ENCODE measurements around the gene ABHD14A.

Gene ABHD14A

DNA sequence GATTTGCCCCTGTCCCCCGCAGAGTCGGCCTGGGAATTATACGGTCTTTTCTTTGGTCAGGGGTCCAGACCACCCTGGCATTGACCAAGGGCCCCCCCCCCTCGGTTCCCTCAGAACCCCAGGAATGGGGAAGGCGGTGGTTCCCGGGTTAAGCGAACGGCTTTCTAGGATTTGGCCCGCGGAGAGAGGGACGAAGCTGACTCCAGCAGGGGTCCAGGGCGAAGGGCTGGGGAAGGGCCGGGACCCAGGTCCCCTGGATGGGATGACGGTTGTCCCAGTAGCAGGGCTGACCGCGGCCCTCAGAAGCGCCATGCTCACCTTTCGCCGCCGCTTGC is 33.4 kb upstream of the ABHD14A start:
- DNase-seq (ENCODE audit: low read depth), result no peak

DNA sequence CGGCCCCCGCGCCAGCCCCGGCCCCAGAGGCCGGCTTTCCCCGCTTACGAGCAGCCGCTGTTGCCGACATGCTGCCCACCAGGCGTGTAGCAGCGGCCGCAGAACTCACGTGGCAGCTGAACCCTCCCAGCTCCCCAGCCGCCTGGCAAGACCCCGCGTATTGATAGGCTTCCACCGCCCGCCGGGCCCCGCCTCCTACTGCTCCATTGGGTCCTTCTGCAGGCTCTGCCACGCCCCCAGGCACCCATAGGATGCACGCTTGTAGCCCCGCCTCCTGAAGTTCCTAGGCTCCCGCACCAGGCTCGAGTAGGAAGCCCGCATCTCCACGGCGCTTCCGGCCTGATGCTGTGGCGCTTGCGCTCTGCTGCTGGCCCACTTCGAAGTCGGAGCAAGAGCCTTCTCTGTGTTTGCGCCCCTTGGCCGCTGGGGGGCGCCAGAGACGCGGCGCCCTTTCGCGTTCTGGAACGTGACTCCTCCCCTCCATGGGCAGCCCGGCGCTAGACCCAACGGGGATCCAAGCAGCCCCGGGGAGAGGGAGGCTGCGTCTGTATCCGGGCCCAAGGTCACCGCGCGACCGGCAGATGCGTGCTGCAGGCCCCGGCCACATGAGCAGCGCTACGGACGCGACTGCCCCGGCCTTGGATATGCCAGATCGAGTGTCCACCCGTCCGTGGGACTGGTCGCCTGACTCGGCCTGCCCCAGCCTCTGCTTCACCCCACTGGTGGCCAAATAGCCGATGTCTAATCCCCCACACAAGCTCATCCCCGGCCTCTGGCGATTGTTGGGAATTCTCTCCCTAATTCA is 32.9 kb upstream of the ABHD14A start, which contains the start of the genes PARP3 and RRP9:
PARP3 (plus strand) TSS at position 566 of the 805 bp plus-strand sequence. CDS start 993 bp downstream, outside the sequence.
RRP9 (minus strand) TSS at position 107 of the 805 bp plus-strand sequence; CDS start at position 70, 37 bp downstream.
- DNase-seq (ENCODE audit: low read depth), result peak; percentile 99

DNA sequence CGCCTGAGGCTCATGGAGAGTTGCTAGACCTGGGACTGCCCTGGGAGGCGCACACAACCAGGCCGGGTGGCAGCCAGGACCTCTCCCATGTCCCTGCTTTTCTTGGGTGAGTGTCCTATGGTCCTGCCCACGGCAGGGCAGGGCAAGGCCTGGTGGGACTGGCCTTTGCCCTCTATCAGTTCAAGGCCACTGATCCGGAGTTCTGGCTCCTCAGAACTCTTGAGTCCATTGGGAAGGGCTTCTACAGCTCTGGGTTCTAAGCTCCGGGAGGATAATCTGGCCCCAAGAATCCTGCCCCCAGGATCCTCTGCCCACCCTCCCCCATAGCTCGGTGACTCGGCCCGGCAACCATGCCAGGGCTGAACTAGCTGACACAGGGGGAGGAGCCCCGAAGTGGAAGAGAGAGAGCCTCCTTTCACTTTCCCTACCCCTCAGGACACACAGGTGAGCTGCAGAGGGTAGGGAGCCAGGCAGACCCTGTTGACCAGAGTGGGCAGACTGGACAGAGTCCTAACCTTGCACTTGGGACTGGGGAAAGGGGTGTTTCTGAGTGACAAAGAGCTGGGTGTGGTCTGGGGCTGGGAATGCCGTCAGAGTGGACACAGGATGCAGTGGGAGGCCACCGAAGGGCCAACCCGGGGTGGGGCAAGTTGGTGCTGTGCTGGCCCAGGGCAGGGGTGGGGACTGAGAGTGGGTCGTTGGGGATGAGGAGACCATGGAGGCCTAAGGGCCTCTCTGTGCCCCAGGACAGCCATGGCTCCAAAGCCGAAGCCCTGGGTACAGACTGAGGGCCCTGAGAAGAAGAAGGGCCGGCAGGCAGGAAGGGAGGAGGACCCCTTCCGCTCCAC is 32.0 kb upstream of the ABHD14A start:
- DNase-seq (ENCODE audit: low read depth), result no peak

DNA sequence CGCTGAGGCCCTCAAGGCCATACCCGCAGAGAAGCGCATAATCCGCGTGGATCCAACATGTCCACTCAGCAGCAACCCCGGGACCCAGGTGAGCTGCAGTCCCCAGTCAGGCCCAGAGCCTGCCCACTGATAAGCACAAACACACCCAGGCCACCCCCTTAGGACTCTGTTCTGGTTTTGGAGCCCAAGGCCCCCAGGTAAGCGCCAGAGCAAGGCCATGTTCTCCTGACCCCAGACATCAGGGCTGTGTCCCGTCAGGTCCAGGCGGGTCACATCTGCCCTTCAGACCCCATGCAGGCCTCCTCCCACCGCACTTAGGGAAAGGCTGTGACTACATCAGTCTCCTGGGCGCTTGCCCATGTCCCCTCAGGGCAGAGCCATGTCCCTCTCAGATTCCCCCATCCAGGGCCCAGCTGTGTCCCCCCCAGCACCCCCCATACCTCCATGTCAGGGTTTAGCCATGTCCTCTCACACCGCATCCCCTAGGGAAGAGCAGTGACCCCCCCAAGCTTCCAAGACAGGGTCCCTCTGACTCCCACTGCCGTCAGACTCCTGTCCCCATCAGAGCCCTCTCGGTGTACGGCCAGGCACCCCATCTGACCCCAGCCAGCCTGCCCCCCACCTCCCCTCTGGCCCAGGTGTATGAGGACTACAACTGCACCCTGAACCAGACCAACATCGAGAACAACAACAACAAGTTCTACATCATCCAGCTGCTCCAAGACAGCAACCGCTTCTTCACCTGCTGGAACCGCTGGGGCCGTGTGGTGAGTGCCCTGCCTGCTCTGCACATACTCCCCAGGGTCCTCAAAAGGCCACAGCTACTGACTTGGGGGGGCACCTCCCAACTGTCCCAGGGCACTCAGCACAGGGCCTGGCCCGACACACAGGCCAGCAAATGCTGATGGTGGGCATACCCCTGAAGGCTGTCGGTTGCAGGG is 31.1 kb upstream of the ABHD14A start:
- no peak for DNase-seq (ENCODE audit: low read depth)

DNA sequence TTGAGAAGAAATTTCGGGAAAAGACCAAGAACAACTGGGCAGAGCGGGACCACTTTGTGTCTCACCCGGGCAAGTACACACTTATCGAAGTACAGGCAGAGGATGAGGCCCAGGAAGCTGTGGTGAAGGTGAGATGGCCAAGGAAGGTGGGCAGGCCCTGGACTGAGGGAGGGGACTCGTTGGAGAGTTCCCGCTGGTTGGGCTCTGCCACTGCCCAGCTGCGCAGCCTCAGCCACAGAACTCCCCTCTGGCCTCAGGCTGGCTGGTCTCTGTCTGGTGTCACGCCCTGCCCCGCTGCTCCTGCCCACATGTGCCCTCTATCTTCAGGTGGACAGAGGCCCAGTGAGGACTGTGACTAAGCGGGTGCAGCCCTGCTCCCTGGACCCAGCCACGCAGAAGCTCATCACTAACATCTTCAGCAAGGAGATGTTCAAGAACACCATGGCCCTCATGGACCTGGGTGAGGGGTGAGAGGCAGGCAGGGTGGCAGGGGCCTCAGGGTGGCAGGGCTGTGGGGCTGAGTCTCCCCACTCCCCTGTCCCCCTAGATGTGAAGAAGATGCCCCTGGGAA is 30.3 kb upstream of the ABHD14A start:
- DNase-seq (ENCODE audit: low read depth), result no peak

DNA sequence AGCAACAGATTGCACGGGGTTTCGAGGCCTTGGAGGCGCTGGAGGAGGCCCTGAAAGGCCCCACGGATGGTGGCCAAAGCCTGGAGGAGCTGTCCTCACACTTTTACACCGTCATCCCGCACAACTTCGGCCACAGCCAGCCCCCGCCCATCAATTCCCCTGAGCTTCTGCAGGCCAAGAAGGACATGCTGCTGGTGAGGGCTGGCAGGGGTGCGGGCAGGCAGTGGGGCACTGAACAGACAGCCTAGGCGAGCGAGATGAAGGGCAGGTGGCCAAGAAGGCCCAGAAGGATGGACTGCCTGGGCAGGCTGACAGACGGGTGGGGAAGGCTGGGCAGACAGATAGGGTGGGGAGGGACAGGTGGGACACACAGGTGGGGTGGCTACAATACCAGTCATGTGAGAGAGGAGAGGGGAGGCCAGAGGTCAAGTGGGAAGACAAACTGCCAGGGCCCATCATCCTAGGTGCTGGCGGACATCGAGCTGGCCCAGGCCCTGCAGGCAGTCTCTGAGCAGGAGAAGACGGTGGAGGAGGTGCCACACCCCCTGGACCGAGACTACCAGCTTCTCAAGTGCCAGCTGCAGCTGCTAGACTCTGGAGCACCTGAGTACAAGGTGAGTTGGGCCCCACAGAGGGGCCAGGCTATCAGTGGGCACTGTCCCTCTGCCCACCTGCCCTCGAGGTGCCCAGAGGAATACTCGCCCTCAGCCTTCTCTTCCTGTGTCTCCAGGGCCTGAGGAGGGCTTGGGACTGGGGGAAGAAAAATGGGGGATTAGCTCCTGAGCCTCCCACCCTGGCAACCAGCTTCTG is 29.6 kb upstream of the ABHD14A start:
- DNase-seq (ENCODE audit: low read depth), result no peak

DNA sequence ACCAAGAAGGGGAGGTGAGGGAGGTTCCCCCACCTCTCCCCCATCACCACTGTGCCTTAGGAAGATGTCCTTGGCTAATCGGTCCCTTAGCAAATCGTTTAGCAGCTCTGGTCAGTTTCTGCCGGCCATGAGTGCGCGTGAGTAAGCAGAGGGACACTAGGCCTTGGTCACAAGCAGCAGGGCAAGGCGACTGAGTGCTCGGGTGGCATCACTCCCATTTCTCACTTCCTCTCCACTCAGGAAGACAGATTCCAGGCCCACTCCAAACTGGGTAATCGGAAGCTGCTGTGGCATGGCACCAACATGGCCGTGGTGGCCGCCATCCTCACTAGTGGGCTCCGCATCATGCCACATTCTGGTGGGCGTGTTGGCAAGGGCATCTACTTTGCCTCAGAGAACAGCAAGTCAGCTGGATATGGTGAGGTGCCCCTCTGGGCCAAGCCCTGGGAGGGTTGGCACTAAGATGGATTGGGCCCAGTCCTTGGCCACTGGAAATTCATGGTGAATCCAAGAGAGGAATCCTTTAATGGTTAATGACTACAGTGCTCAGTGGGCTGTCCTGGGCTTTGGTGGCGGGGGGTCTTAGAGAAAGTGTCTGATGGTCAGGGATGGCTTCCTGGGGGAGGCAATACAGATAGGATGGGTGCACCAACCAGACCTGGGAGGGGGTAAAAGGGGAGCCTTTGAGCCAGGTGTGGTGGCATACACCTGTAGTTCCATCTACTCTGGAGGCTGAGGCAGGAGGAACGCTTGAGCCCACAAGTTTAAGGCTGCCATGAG is 28.7 kb upstream of the ABHD14A start:
- DNase-seq (ENCODE audit: low read depth), result no peak

DNA sequence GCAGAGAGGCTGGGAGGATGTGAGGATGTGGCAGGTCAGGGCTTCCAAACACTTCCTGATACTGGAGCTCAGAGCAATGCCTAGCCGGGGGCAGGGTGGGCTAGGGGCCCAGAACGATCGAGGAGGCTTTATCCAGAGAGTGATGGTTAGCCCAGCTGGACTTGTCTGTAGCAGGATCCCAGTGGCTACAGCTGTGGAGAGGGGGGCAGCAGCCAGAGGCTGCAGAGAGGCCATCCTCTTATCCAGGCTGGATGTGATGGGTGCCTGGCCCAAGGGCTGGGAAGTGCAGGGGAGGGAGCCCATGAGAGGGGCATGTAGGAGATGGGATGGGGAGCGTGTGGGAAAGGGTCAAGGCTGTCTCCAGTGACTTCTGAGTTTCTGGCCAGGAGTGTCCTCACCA is 28.1 kb upstream of the ABHD14A start:
- no peak for DNase-seq (ENCODE audit: low read depth)

DNA sequence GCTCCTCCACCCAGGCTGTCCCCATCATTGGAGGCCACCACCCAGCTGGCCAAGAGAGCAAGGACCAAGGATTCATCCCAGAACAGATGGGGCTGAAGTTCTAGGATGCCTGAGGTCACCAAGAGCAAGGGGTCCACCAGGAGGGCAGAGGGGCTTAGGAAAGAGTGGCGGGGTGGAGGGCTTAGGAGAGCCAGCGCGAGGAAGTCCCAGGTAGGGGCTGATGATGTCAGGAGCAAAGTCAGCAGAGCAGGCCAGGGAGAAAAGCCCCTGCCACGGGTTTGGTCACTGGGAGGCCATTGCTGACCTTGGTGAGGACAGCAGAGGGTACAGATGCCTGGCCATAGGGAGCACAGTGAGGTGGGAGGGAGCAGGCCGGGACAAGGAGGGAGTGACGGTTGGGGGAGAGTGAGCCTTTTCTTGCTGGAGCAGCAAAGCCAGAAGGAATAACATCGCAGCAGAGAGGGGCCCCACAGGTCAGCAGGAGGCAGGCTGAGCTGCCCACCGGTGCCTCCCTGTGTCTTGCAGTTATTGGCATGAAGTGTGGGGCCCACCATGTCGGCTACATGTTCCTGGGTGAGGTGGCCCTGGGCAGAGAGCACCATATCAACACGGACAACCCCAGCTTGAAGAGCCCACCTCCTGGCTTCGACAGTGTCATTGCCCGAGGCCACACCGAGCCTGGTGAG is 27.5 kb upstream of the ABHD14A start:
- no peak for DNase-seq (ENCODE audit: low read depth)

DNA sequence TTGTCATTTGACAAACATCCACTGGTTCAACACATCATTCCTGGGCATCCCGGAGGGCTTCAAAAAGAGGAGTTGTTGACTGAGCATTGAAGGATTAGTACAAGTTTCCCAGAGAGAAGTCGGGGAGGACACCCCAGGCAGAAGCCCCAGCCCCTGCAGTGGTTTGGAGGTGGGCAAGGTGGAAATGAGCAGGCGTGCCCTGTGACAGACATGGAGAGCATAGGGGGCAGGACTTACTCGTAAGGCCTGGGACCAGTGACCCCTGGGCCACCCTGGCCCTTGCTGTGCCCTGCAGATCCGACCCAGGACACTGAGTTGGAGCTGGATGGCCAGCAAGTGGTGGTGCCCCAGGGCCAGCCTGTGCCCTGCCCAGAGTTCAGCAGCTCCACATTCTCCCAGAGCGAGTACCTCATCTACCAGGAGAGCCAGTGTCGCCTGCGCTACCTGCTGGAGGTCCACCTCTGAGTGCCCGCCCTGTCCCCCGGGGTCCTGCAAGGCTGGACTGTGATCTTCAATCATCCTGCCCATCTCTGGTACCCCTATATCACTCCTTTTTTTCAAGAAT is 26.8 kb upstream of the ABHD14A start:
- no peak for DNase-seq (ENCODE audit: low read depth)

DNA sequence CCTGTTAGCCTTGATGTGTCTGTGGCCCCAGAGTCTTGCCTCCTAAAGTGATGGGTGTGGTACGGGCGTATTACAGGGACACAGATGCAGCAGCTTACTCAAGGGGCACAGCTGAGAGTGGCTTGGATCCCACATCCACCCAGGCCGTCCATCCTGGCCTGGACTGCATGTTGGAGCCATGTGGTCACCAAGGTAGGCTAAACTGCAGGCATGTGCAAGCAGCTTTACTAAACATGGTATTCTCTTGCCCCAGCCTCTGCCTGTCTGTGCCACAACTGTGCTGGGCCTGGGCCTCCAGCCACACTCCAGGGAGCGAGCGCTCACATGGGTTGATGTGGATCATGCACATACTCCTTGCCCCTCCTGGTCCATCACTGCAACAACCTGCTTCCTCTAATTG is 25.7 kb upstream of the ABHD14A start:
- DNase-seq (ENCODE audit: low read depth), result no peak

DNA sequence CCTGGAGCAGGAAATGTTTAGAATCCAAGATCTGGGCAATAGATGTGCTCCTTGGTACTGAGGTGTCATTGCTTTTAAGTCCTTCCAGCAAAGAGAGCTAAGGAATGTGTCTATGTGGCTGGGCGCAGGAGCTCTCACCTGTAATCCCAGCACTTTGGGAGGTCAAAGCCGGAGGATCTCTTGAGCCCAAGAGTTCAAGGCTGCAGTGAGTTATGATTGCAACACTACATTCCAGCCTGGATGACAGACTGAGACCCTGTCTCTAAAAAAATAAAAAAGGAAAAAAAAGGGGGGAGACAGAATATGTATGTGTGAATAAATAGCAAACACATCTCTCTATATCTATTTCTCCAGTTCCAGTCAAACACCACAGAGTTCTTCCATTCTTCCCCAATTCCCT is 24.0 kb upstream of the ABHD14A start:
- DNase-seq (ENCODE audit: low read depth), result no peak

DNA sequence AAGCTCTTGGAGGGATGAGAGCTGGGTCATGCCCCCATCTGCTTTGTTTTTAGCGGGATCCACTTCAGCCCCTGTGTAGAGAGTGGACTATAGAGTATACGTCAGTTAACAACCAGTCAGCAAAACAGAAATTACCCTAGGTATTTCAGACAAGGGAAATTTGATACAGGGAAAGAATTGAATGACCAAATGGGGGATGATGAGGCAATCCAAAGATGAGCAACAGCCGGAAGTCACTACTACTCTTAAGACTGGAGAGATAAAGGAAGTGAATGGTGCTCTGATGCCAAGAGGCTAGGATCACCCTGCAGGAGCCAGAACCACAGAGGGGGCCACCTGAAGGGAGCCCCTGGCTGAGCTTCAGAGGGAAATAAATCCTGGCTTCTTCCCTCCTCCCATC is 21.4 kb upstream of the ABHD14A start:
- no peak for DNase-seq (ENCODE audit: low read depth)

DNA sequence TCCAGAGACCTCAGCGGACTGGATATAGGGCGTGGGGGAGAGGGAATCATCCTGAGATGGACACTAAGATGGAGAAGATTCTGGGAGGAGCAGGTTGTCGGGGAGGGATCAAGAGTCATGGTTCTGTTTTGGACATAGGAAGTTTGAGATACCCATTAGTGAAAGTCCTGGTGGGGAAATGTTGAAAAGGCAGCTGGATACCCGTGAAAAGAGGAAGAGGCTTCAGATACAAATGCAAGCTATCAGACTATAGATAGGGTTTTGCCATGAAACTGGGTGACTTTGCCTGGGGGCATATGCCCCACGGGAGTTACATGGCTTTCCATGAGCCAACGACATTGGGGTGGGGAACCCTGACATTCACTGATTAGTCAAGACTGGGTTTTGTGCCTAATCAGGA is 20.8 kb upstream of the ABHD14A start:
- DNase-seq (ENCODE audit: low read depth), result no peak

DNA sequence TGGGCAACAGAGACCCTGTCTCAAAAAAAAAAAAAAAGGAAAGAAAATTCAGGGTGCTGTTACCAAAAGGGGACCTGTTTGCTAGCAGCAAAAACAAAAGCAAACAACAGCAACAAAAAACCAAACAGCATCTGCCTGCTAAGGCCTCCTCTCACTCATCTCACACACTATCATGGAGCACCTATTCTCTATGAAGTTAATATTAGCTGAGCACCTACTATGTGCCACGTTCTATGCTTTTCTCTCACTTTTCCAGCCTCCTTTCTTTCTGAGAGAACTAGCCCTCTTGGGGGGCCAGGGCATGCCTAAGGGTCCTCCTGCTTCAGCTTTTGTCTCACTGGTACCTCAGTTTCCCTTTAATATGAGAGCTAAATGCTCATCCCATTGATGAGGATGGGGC is 20.2 kb upstream of the ABHD14A start:
- DNase-seq (ENCODE audit: low read depth), result no peak

DNA sequence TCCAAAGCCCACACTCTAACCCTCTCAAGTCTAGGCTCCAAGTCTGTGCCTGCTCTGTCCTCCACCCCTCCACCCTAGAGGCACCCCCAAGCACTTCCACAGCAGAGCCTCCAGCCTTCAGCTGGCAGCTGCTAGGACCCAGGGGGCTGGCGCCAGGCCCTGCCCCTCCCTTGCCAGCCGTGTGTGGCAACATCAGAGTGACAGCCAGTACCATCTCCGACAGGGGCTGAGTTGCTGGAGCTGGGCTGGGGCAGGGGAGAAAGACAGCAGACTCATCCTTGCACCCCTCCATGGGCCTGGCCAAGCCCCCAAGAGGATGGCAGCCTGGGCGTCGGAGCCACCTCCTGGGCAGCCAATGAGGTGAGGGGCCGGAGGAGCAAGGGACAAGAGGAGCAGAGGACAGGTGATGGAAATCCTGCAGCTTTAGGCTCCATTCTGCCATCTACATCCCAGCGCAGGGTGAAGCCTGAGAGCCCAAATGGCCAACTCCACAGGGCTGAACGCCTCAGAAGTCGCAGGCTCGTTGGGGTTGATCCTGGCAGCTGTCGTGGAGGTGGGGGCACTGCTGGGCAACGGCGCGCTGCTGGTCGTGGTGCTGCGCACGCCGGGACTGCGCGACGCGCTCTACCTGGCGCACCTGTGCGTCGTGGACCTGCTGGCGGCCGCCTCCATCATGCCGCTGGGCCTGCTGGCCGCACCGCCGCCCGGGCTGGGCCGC is 19.5 kb upstream of the ABHD14A start, which contains the start of gene GPR62:
GPR62 (plus strand) TSS at position 207 of the 718 bp plus-strand sequence; CDS start at position 479, 272 bp downstream.
- no peak for DNase-seq (ENCODE audit: low read depth)

DNA sequence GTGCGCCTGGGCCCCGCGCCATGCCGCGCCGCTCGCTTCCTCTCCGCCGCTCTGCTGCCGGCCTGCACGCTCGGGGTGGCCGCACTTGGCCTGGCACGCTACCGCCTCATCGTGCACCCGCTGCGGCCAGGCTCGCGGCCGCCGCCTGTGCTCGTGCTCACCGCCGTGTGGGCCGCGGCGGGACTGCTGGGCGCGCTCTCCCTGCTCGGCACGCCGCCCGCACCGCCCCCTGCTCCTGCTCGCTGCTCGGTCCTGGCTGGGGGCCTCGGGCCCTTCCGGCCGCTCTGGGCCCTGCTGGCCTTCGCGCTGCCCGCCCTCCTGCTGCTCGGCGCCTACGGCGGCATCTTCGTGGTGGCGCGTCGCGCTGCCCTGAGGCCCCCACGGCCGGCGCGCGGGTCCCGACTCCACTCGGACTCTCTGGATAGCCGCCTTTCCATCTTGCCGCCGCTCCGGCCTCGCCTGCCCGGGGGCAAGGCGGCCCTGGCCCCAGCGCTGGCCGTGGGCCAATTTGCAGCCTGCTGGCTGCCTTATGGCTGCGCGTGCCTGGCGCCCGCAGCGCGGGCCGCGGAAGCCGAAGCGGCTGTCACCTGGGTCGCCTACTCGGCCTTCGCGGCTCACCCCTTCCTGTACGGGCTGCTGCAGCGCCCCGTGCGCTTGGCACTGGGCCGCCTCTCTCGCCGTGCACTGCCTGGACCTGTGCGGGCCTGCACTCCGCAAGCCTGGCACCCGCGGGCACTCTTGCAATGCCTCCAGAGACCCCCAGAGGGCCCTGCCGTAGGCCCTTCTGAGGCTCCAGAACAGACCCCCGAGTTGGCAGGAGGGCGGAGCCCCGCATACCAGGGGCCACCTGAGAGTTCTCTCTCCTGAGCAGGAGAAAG is 18.7 kb upstream of the ABHD14A start:
- no peak for DNase-seq (ENCODE audit: low read depth)
